Measurements from ENCODE around the gene MIAT.

The MIAT gene

GRCh38 chr22:26711205-26711963 lies 54.0 kb downstream of the MIAT start:
- no peak for DNase-seq (ENCODE audit: low read depth)
- H3K4me3 ChIP-seq (ENCODE audit: control insufficient read depth, low read depth, low read length): no peak overlapping the region
- no peak for TF ChIP-seq CTCF (conservative IDR thresholded peaks at IDR 0.05; ENCODE audit: control insufficient read depth, insufficient read depth, low read depth, low read length)

- DNase-seq (ENCODE audit: low read depth): no peak
- no peak for TF ChIP-seq CTCF (conservative IDR thresholded peaks at IDR 0.05; ENCODE audit: control insufficient read depth, insufficient read depth, low read depth, low read length)
- no peak overlapping the region for H3K4me3 ChIP-seq (ENCODE audit: control insufficient read depth, low read depth, low read length)
These were observed 54.8 kb downstream of the MIAT start for GRCh38 chr22:26712158-26712557.

GRCh38 chr22:26713823-26714449 lies 56.5 kb downstream of the MIAT start:
- H3K4me3 ChIP-seq (ENCODE audit: control insufficient read depth, low read depth, low read length): no peak overlapping the region
- TF ChIP-seq CTCF (conservative IDR thresholded peaks at IDR 0.05; ENCODE audit: control insufficient read depth, insufficient read depth, low read depth, low read length): no peak
- DNase-seq (ENCODE audit: low read depth): peak; percentile 41

- no peak overlapping the region for H3K4me3 ChIP-seq (ENCODE audit: control insufficient read depth, low read depth, low read length)
- DNase-seq (ENCODE audit: low read depth): no peak
- no peak for TF ChIP-seq CTCF (conservative IDR thresholded peaks at IDR 0.05; ENCODE audit: control insufficient read depth, insufficient read depth, low read depth, low read length)
These were observed 57.6 kb downstream of the MIAT start for GRCh38 chr22:26714971-26715370.

GRCh38 chr22:26715392-26715936 lies 58.1 kb downstream of the MIAT start:
- no peak for TF ChIP-seq CTCF (conservative IDR thresholded peaks at IDR 0.05; ENCODE audit: control insufficient read depth, insufficient read depth, low read depth, low read length)
- DNase-seq (ENCODE audit: low read depth): no peak
- H3K4me3 ChIP-seq (ENCODE audit: control insufficient read depth, low read depth, low read length): no peak overlapping the region

- TF ChIP-seq CTCF (conservative IDR thresholded peaks at IDR 0.05; ENCODE audit: control insufficient read depth, insufficient read depth, low read depth, low read length): no peak
- H3K4me3 ChIP-seq (ENCODE audit: control insufficient read depth, low read depth, low read length): no peak overlapping the region
- DNase-seq (ENCODE audit: low read depth): no peak
These were observed 61.1 kb downstream of the MIAT start for GRCh38 chr22:26718488-26718887.

Data from fibroblast of mammary gland (primary cell).